ENCODE data around the gene SEMA4D.

Gene SEMA4D

GRCh38 chr9:89464300-89464901, 33.5 kb downstream of the SEMA4D start:
- TF ChIP-seq CTCF (IDR thresholded peaks at IDR 0.05; ENCODE audit: control insufficient read depth, insufficient read depth, low read depth, low read length, missing control alignments), result no peak
- DNase-seq (ENCODE audit: low read depth), result no peak
- H3K4me3 ChIP-seq (ENCODE audit: control insufficient read depth, low read depth, low read length), result no peak overlapping the region

- TF ChIP-seq CTCF (IDR thresholded peaks at IDR 0.05; ENCODE audit: control insufficient read depth, insufficient read depth, low read depth, low read length, missing control alignments), result no peak
- no peak for DNase-seq (ENCODE audit: low read depth)
- no peak overlapping the region for H3K4me3 ChIP-seq (ENCODE audit: control insufficient read depth, low read depth, low read length)
Observed at GRCh38 chr9:89462817-89463683, 34.9 kb downstream of the SEMA4D start.

GRCh38 chr9:89462199-89462598, 35.7 kb downstream of the SEMA4D start:
- TF ChIP-seq CTCF (IDR thresholded peaks at IDR 0.05; ENCODE audit: control insufficient read depth, insufficient read depth, low read depth, low read length, missing control alignments), result no peak
- H3K4me3 ChIP-seq (ENCODE audit: control insufficient read depth, low read depth, low read length), result no peak overlapping the region
- DNase-seq (ENCODE audit: low read depth), result no peak

GRCh38 chr9:89461265-89461664, 36.6 kb downstream of the SEMA4D start:
- no peak for TF ChIP-seq CTCF (IDR thresholded peaks at IDR 0.05; ENCODE audit: control insufficient read depth, insufficient read depth, low read depth, low read length, missing control alignments)
- H3K4me3 ChIP-seq (ENCODE audit: control insufficient read depth, low read depth, low read length), result no peak overlapping the region
- no peak for DNase-seq (ENCODE audit: low read depth)

- TF ChIP-seq CTCF (IDR thresholded peaks at IDR 0.05; ENCODE audit: control insufficient read depth, insufficient read depth, low read depth, low read length, missing control alignments), result no peak
- no peak overlapping the region for H3K4me3 ChIP-seq (ENCODE audit: control insufficient read depth, low read depth, low read length)
- DNase-seq (ENCODE audit: low read depth), result no peak
Observed at GRCh38 chr9:89460551-89460950, 37.4 kb downstream of the SEMA4D start.

GRCh38 chr9:89458768-89459496, 39.0 kb downstream of the SEMA4D start:
- no peak for DNase-seq (ENCODE audit: low read depth)
- TF ChIP-seq CTCF (IDR thresholded peaks at IDR 0.05; ENCODE audit: control insufficient read depth, insufficient read depth, low read depth, low read length, missing control alignments), result no peak
- no peak overlapping the region for H3K4me3 ChIP-seq (ENCODE audit: control insufficient read depth, low read depth, low read length)

Measured in AG09309 (cell line).